ENCODE data around the gene SYNPO.

Gene SYNPO

DNA sequence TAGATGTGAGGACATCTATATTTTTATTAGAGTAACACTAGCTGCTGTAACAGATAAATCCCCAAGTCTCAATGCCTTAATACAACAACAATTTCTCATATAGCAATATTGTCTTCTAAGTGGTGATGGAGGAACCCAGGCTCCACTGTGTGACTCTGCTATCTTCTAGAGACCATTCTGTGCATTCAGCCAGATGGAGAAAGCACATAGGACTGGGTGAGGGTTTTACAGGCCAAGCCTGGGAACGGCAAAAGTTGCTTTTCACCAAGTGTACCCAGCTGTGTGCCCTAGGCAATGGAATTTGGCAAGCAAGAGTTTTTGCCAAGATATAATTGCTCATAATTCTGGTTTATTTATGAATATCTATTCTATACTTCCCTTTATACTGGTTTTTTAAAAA lies 48.7 kb downstream of the SYNPO start:
- DNase-seq = no peak

DNA sequence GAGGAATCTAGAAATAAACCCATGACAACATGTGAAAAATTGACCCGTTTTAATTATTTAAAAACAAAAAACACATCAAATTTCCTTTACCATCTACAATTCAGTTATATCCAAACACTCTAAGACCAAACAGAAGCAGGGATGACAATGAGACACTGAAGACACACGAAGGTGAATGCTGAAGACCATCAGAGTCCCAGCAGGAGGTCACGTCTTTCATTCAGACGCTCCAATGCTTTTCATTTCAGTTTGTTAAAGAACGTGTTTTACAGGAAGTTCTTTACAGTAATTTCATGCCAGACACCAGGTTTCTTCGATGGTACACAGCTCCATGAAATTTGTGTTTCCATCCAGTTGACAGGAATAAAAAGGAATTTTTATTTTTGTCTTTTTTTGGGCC lies 50.3 kb downstream of the SYNPO start:
- no peak for DNase-seq

DNA sequence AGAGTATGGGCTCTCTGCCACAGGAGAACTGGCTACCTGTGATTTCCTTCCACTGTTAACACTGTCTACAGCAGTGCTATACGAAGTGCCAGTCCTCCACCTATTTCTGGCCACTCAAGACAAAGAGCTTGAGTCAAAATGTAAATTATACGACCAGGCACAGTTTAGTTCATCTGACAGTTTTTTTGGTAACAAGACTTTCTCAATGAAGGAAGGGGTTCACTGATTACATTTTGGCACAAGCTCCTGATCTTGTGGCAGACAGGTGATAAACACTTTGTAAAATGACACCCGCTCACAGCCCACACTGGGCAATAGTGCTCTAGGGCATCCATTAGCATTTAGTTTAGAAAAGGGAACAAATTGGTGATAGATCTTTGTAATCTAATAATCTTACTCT lies 51.8 kb downstream of the SYNPO start:
- DNase-seq = no peak

DNA sequence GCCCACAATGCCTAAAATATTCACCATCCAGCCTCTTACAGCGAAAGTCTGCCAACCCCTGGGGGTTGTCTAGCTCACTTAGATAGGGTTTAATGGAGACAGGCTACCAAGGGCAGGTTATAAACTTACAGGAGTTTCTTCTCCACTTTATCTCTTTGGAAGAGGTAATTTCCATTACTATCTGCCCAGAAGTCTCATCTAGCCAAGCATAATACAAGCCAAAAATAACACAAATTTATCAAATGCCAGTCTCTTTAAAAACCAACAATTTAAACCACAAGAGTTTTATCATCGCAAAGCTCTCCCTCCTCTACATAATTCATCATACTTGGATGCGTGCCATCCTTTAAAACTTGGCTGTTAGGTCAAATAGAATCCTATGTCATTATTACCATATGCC lies 54.2 kb downstream of the SYNPO start:
- no peak for DNase-seq

DNA sequence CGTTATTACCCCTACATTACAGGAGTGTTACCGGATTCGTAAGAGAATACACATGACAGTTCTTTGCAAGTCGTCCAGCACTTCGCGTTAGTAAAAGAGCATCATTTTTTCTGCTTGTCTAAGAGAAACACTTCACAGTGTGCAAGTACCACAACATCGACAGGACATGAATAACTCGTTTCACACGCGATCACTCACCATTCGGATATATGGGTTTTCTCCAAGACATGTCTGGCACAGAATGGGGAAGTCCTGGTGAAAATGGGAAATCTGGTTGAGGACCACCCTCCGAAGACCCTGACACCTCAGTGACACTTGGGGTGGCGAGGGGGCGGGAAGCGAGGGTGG lies 59.8 kb downstream of the SYNPO start:
- no peak for DNase-seq

DNA sequence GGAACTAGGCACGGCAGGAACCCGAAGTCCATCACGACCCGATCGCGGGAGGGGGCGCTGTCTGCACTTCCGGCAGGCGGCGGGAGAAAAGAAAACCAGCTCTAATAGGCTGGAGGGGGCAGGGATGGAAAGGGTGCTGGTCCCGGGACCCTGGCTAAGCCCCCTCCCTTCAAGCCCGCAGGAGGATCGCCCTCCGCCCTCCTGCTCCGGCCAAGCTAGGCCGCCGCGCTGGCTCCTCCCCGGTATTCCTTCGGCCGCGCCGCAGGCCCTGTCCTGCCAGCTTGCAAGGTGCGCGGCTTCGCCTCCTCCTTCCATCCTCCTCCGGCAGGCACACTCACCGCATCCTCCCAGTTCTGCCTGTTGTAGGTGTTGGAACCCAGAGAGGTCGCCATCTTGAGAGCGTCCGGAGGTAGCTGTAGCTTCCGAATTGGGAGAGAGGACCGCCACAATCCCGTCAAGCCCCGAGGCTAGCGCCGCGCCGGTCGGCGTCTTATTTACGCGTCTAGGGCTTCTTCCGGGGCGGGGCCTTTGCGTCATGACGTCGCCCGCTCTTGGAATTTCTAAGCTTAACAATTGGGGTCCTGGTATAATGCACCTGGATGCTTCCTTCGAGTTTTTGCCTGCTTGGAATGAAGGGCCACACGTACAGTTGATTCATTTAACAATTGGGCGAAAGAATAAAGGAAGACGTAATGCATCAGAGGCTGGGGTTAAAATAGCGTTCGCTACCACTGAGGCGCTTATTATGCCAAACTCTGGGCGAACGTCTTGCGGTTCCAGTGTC lies 60.3 kb downstream of the SYNPO start, which contains the start of gene RBM22:
Gene RBM22 (minus strand): TSS at position 469 of the 784 bp plus-strand sequence. CDS start 77 bp downstream, at position 392.
- peak; percentile 92 for DNase-seq

DNA sequence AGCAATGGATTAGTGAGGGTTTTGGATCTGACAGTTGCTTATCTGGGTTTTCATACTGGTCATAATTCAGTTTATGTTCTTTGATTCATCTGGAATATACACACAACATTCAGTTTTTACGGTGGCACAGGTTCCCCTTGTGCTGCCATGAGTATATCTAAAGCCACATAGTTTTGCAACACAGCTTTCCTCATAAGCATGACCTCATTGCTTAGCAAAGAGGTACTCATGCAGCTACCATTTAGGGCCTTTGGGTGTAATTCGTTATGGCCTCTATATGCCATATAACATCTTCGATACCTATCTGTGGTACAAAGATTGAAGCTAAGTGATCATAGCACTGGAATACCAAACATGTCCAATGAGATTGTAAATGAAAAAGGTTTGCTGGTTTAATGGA lies 63.3 kb downstream of the SYNPO start:
- no peak for DNase-seq

DNA sequence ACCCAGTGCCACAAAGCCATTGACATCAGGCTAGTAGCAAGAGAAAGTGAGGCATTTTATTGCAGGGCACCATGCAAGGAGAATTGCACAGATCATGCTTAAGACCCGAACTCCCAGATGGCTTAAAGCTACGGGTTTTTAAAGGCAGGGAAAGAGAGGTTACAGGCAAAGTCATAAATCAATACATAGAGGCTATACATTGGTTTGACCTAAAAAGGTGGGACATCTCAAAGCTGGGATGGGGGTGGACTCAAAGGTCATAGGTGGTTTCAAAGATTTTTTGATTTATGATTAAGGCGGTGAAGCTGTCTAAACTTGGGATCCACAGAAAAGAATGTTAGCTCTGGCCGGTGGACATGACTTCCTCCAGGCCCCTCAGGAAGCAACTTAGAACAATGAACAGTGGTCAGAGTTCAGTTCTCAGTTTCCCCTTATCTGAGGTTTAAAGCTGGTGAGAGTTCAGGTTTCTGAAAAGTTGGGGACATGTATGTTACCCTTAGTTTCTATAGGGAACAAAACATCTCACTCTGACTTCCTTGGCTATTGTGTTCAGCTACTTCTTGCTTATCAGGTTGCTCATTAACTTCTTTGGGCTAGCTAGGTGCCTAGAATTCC lies 66.4 kb downstream of the SYNPO start:
- DNase-seq = no peak

Data from right kidney (tissue), 1 donor.